ENCODE results near the gene PDXK. TPM values are rescaled to one million over a fixed set of nuclear protein-coding genes. Genes with fewer than 3 reads are reported as not detected.

Gene PDXK
- total and polyA plus RNA-seq, 2 of the 13 experiments (the other 11 are each of a cell fraction or from before 2014, with no cell fraction given), result 114 to 184 TPM

DNA sequence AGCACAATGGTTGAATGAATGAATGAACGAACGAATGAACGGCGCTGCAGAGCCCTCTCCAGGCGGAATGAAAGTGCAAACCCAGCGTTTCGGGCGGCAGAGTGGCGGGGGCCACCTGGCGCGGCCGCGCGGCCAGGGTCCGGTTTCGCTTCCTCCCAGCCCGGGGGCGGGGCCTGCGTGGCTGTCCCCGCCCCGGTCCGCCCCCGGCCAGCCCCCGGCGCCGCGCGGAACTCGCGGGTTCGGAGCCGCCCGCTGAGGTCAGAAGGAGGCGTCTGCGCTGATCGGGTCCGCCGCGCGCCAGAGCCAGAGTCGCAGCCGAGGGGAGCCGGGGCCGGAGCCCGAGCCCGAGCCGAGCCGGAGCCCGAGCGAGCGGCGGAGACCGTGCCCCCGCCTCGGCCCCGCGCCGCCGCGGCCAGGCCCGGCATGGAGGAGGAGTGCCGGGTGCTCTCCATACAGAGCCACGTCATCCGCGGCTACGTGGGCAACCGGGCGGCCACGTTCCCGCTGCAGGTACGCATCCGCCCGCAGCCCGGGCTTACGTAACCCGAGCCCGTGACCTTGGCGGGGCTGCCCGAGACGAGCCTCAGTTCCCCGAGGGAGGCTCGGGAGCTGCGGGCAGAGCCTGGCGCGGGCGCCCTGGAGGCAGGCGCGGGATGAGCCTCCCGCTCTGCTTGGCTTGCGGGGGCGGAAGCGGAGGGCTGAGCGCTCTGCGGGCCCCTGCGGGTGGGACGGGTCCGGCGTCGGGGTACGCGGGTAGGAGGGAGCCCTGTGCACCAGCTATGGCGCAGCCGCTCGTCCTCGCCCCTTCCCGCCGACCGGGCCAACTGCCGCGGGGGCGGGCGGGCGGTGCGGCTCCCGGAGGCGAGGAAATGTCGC, at the start of gene PDXK (continued):
- TF ChIP-seq, protein P1, sequence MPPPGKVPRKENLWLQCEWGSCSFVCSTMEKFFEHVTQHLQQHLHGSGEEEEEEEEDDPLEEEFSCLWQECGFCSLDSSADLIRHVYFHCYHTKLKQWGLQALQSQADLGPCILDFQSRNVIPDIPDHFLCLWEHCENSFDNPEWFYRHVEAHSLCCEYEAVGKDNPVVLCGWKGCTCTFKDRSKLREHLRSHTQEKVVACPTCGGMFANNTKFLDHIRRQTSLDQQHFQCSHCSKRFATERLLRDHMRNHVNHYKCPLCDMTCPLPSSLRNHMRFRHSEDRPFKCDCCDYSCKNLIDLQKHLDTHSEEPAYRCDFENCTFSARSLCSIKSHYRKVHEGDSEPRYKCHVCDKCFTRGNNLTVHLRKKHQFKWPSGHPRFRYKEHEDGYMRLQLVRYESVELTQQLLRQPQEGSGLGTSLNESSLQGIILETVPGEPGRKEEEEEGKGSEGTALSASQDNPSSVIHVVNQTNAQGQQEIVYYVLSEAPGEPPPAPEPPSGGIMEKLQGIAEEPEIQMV (CRISPR knock-in tag; IDR thresholded peaks at IDR 0.05; ENCODE audit: low read depth), result peak; percentile 69
- TF ChIP-seq, protein P2, sequence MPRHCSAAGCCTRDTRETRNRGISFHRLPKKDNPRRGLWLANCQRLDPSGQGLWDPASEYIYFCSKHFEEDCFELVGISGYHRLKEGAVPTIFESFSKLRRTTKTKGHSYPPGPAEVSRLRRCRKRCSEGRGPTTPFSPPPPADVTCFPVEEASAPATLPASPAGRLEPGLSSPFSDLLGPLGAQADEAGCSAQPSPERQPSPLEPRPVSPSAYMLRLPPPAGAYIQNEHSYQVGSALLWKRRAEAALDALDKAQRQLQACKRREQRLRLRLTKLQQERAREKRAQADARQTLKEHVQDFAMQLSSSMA (CRISPR knock-in tag; IDR thresholded peaks at IDR 0.05), result no peak; the same call in 1 of the 2 replicates
- TF ChIP-seq TOPORS (CRISPR knock-in tag; IDR thresholded peaks at IDR 0.05), result peak; percentile 75; the same call in 1 of the 2 replicates
- TF ChIP-seq ZNF160 (CRISPR knock-in tag; IDR thresholded peaks at IDR 0.05), result 0 out of 2 replicates have a peak, but pooled peaks have one; percentile 14
- no peak for TF ChIP-seq ATM (IDR thresholded peaks at IDR 0.05; ENCODE audit: borderline replicate concordance)
- TF ChIP-seq ZNF841 (CRISPR knock-in tag; IDR thresholded peaks at IDR 0.05; ENCODE audit: borderline replicate concordance), result no peak
- TF ChIP-seq ZNF264 (CRISPR knock-in tag; IDR thresholded peaks at IDR 0.05), result no peak
- TF ChIP-seq, protein P3, sequence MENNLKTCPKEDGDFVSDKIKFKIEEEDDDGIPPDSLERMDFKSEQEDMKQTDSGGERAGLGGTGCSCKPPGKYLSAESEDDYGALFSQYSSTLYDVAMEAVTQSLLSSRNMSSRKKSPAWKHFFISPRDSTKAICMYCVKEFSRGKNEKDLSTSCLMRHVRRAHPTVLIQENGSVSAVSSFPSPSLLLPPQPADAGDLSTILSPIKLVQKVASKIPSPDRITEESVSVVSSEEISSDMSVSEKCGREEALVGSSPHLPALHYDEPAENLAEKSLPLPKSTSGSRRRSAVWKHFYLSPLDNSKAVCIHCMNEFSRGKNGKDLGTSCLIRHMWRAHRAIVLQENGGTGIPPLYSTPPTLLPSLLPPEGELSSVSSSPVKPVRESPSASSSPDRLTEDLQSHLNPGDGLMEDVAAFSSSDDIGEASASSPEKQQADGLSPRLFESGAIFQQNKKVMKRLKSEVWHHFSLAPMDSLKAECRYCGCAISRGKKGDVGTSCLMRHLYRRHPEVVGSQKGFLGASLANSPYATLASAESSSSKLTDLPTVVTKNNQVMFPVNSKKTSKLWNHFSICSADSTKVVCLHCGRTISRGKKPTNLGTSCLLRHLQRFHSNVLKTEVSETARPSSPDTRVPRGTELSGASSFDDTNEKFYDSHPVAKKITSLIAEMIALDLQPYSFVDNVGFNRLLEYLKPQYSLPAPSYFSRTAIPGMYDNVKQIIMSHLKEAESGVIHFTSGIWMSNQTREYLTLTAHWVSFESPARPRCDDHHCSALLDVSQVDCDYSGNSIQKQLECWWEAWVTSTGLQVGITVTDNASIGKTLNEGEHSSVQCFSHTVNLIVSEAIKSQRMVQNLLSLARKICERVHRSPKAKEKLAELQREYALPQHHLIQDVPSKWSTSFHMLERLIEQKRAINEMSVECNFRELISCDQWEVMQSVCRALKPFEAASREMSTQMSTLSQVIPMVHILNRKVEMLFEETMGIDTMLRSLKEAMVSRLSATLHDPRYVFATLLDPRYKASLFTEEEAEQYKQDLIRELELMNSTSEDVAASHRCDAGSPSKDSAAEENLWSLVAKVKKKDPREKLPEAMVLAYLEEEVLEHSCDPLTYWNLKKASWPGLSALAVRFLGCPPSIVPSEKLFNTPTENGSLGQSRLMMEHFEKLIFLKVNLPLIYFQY (CRISPR knock-in tag; IDR thresholded peaks at IDR 0.05; ENCODE audit: borderline replicate concordance), result no peak; the same call in 1 of the 2 replicates
- TF ChIP-seq ZNF749 (CRISPR knock-in tag; IDR thresholded peaks at IDR 0.05; ENCODE audit: borderline replicate concordance), result no peak
- 0 out of 2 replicates have a peak, but pooled peaks have one; percentile 18 for TF ChIP-seq PPARG (CRISPR knock-in tag; conservative IDR thresholded peaks at IDR 0.05)
- TF ChIP-seq, protein P4, sequence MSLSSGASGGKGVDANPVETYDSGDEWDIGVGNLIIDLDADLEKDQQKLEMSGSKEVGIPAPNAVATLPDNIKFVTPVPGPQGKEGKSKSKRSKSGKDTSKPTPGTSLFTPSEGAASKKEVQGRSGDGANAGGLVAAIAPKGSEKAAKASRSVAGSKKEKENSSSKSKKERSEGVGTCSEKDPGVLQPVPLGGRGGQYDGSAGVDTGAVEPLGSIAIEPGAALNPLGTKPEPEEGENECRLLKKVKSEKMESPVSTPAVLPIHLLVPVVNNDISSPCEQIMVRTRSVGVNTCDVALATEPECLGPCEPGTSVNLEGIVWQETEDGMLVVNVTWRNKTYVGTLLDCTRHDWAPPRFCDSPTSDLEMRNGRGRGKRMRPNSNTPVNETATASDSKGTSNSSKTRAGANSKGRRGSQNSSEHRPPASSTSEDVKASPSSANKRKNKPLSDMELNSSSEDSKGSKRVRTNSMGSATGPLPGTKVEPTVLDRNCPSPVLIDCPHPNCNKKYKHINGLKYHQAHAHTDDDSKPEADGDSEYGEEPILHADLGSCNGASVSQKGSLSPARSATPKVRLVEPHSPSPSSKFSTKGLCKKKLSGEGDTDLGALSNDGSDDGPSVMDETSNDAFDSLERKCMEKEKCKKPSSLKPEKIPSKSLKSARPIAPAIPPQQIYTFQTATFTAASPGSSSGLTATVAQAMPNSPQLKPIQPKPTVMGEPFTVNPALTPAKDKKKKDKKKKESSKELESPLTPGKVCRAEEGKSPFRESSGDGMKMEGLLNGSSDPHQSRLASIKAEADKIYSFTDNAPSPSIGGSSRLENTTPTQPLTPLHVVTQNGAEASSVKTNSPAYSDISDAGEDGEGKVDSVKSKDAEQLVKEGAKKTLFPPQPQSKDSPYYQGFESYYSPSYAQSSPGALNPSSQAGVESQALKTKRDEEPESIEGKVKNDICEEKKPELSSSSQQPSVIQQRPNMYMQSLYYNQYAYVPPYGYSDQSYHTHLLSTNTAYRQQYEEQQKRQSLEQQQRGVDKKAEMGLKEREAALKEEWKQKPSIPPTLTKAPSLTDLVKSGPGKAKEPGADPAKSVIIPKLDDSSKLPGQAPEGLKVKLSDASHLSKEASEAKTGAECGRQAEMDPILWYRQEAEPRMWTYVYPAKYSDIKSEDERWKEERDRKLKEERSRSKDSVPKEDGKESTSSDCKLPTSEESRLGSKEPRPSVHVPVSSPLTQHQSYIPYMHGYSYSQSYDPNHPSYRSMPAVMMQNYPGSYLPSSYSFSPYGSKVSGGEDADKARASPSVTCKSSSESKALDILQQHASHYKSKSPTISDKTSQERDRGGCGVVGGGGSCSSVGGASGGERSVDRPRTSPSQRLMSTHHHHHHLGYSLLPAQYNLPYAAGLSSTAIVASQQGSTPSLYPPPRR (CRISPR knock-in tag; IDR thresholded peaks at IDR 0.05; ENCODE audit: borderline replicate concordance), result no peak; the same call in 1 of the 2 replicates
- TF ChIP-seq ISL2 (CRISPR knock-in tag; IDR thresholded peaks at IDR 0.05), result peak; percentile 21; the same call in 1 of the 2 replicates
- TF ChIP-seq SNRNP70 (IDR thresholded peaks at IDR 0.05; ENCODE audit: low read depth, low read length), result no peak
- TF ChIP-seq ZBTB8A (CRISPR knock-in tag; IDR thresholded peaks at IDR 0.05; ENCODE audit: borderline replicate concordance, low read depth), result no peak
- TF ChIP-seq, protein P5, sequence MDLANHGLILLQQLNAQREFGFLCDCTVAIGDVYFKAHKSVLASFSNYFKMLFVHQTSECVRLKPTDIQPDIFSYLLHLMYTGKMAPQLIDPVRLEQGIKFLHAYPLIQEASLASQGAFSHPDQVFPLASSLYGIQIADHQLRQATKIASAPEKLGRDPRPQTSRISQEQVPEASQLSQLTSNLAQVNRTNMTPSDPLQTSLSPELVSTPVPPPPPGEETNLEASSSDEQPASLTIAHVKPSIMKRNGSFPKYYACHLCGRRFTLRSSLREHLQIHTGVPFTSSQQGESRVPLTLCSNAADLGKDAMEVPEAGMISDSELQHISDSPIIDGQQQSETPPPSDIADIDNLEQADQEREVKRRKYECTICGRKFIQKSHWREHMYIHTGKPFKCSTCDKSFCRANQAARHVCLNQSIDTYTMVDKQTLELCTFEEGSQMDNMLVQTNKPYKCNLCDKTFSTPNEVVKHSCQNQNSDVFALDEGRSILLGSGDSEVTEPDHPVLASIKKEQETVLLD (CRISPR knock-in tag; IDR thresholded peaks at IDR 0.05; ENCODE audit: low read depth), result peak; percentile 61; the same call in 1 of the 2 replicates

Data from HepG2 (cell line).